Gastrocnemius medialis (tissue), 4 donors: ENCODE measurements around the gene HNRNPA0. TPM values are rescaled to one million over a fixed set of nuclear protein-coding genes. Genes with fewer than 3 reads are reported as not detected.
A peak's percentile ranks its signal among the peaks of the same experiment; 100 is the strongest.

Experiments used
- ATAC-seq, 2 donors: fragments of 150-250 bp; one replicate each; pipeline ENCODE4 v1.9.1; 2016
- DNase-seq, 2 donors: peaks; one replicate each; pipeline ENCODE4 v3.0.0-alpha.2; 2019
- H3K27ac ChIP-seq, 4 donors: fragments of 200-600 bp; sonication (generic); 1 replicate in 1 of 4; 2 replicates in 3 of 4; pipeline ENCODE4 v1.5.1; 2016 to 2018; ENCODE audit warnings: mild to moderate bottlenecking in 2 of 4, moderate library complexity in 1 of 4
- H3K27me3 ChIP-seq, 3 donors: fragments of 200-600 bp; sonication (generic) in 2 of 3; 1 replicate in 1 of 3; 2 replicates in 2 of 3; pipeline versions ENCODE4 v1.5.1 to v1.6.0; 2016 to 2019; ENCODE audit warnings: mild to moderate bottlenecking in 1 of 3, moderate library complexity in 1 of 3
- H3K36me3 ChIP-seq, 2 donors: fragments of 200-600 bp; sonication (generic) in 1 of 2; one replicate each; pipeline ENCODE4 v1.5.1; 2017 to 2018
- H3K4me1 ChIP-seq, 2 donors: fragments of 200-600 bp; sonication (generic) in 1 of 2; one replicate each; pipeline ENCODE4 v1.5.1; 2016 to 2017; ENCODE audit warnings: mild to moderate bottlenecking in 2 of 2
- H3K4me3 ChIP-seq, 4 donors: fragments of 200-600 bp; sonication (generic) in 3 of 4; 1 replicate in 1 of 4; 2 replicates in 3 of 4; pipeline ENCODE4 v1.5.1; 2016 to 2019; ENCODE audit warnings: mild to moderate bottlenecking in 2 of 4
- H3K9me3 ChIP-seq, 3 donors: fragments of 200-600 bp; sonication (generic) in 2 of 3; 1 replicate in 1 of 3; 2 replicates in 2 of 3; pipeline ENCODE4 v1.5.1; 2016 to 2019
- CTCF ChIP-seq, 5 experiments: fragments of 450-650 bp in 3 of 5; fragments of 200-600 bp in 2 of 5; sonication (generic) in 2 of 5; IDR thresholded peaks in 4 of 5; conservative IDR thresholded peaks in 1 of 5; 1 replicate in 4 of 5; 2 replicates in 1 of 5; pipeline ENCODE4 v1.5.1; 2016 to 2019; ENCODE audit warnings: antibody characterized with exemption in 5 of 5, mild to moderate bottlenecking in 3 of 5, moderate library complexity in 3 of 5
- POLR2A ChIP-seq, 2 donors: fragments of 450-650 bp; IDR thresholded peaks; one replicate each; pipeline ENCODE4 v1.6.1; 2017; ENCODE audit warnings: antibody characterized with exemption in 2 of 2, mild to moderate bottlenecking in 2 of 2, moderate library complexity in 2 of 2
- in situ Hi-C, 4 donors: fragments of 200-750 bp; cut with MboI; loops; one replicate each; pipeline versions ENCODE4 v1.15.0 to v1.8.0; 2017; ENCODE audit warnings: low sequenced_read_pairs in 4 of 4
- intact Hi-C: fragments of 100-400 bp; cut with DNase I; formaldehyde crosslinking; loops from one replicate; pipeline ENCODE4 v1.15.1; 2023; ENCODE audit warnings: low total_unique reads
- total RNA-seq, 4 donors: library from RNA; depleted of rRNA; stranded (reverse); fragments of >200 nt; gene quantifications; one replicate each; pipeline versions ENCODE4 v1.1.0 to v1.2.3, GENCODE V29; 2016

HNRNPA0 gene
- 1 to 10 TPM; 4.2 to 6.0 (median 5.2) TPM for total RNA-seq

GRCh38 chr5:137754188-137754960 lies at the start of gene HNRNPA0:
HNRNPA0 (minus strand) TSS chr5:137754363; CDS start chr5:137754066, 297 bp downstream.
- DNase-seq, result peak; percentile 96 to 97
- Histone ChIP-seq H3K4me1 (peaks cover 28 to 31% of the 10 kb centered on the region in 2 donors), H3K27me3 (no peaks in the 10 kb centered on the region), H3K36me3 (no peaks in the 10 kb centered on the region), H3K4me3 (peak within 1 kb of the TSS; percentile 80 to 98 (median 96)), H3K27ac (peak within 1 kb of the TSS; percentile 98 to 100 (median 100)), H3K9me3 (no peaks in the 10 kb centered on the region)
- in situ Hi-C loops, result loop anchor here in 2 of 4 donors (25.0 kb wide), 1 partner anchor 283 kb away; the partner anchor contains the start of gene FAM13B (in 2 of the 2)
- intact Hi-C loops, result loop anchor here (2.0 to 5.0 kb wide), 6 partner anchors 68 to 823 kb away; partner anchors contain the start of genes BRD8, FAM13B, HSPA9 and KIF20A
- peak; percentile 92 to 95 for ATAC-seq
- TF ChIP-seq CTCF (IDR thresholded peaks at IDR 0.05 in 4 of 5, conservative IDR thresholded peaks at IDR 0.05 in 1 of 5) (peak in 2 of 5 experiments; percentile 19 to 26), POLR2A (IDR thresholded peaks at IDR 0.05) (peak; percentile 96 to 99)

GRCh38 chr5:137802282-137803210 lies 48.4 kb upstream of the HNRNPA0 start:
- Histone ChIP-seq H3K27me3 (no peaks in the 10 kb centered on the region), H3K4me1 (peaks cover 4% of the 10 kb centered on the region in 2 donors), H3K27ac (peak overlapping the region in 3 of 4 donors; percentile 8 to 39 (median 31)), H3K36me3 (no peaks in the 10 kb centered on the region), H3K4me3 (no peak overlapping the region), H3K9me3 (no peaks in the 10 kb centered on the region)
- in situ Hi-C loops, result no loop called here
- DNase-seq, result no peak
- no peak for TF ChIP-seq POLR2A (IDR thresholded peaks at IDR 0.05)
- no peak for TF ChIP-seq CTCF (IDR thresholded peaks at IDR 0.05 in 4 of 5, conservative IDR thresholded peaks at IDR 0.05 in 1 of 5)
- no peak for ATAC-seq
- intact Hi-C loops, result no loop called here

GRCh38 chr5:137800700-137801411 lies 46.7 kb upstream of the HNRNPA0 start:
- Histone ChIP-seq H3K36me3 (no peaks in the 10 kb centered on the region), H3K4me3 (no peak overlapping the region), H3K4me1 (peaks cover 4% of the 10 kb centered on the region in 2 donors), H3K9me3 (no peaks in the 10 kb centered on the region), H3K27me3 (no peaks in the 10 kb centered on the region), H3K27ac (peak overlapping the region in 1 of 4 donors; percentile 31)
- in situ Hi-C loops (no loop called here), intact Hi-C loops (no loop called here)
- ATAC-seq (no peak), DNase-seq (no peak)
- TF ChIP-seq CTCF (IDR thresholded peaks at IDR 0.05 in 4 of 5, conservative IDR thresholded peaks at IDR 0.05 in 1 of 5) (no peak), POLR2A (IDR thresholded peaks at IDR 0.05) (no peak)

GRCh38 chr5:137796279-137796678 lies 42.1 kb upstream of the HNRNPA0 start:
- no peak for ATAC-seq
- no peak for DNase-seq
- no peak for TF ChIP-seq POLR2A (IDR thresholded peaks at IDR 0.05)
- TF ChIP-seq CTCF (IDR thresholded peaks at IDR 0.05 in 4 of 5, conservative IDR thresholded peaks at IDR 0.05 in 1 of 5), result no peak
- in situ Hi-C loops, result loop anchor here in 2 of 4 donors (25.0 kb wide), 1 partner anchor 341 kb away; the partner anchor contains the start of gene NME5 (in 2 of the 2)
- intact Hi-C loops, result no loop called here
- H3K4me3 ChIP-seq, result no peak overlapping the region
- no peak overlapping the region for H3K27ac ChIP-seq
- no peaks in the 10 kb centered on the region for H3K9me3 ChIP-seq
- no peaks in the 10 kb centered on the region for H3K27me3 ChIP-seq
- H3K4me1 ChIP-seq, result no peaks in the 10 kb centered on the region
- no peaks in the 10 kb centered on the region for H3K36me3 ChIP-seq
